ENCODE results near the gene PAX8.

- TF ChIP-seq CTCF (IDR thresholded peaks at IDR 0.05) (no peak), EP300 (IDR thresholded peaks at IDR 0.05) (no peak), POLR2AphosphoS5 (IDR thresholded peaks at IDR 0.05) (no peak)
Measured at GRCh38 chr2:113200236-113200635, 78.5 kb downstream of the PAX8 start.

Measured in gastroesophageal sphincter (tissue), 3 donors.